Stimulated activated CD4-positive, alpha-beta T cell treated with anti-CD3 and anti-CD28 coated beads, TNF-alpha, amount 100 ng/mL, for 1 hour (primary cell): ENCODE measurements around the gene UPP2.

Source experiments
- DNase-seq, 3 donors: peaks; one replicate each; pipeline ENCODE4 v3.0.0-alpha.2; 2020; ENCODE audit warnings: low read depth in 3 of 3, low spot score in 1 of 3

UPP2 gene

DNA sequence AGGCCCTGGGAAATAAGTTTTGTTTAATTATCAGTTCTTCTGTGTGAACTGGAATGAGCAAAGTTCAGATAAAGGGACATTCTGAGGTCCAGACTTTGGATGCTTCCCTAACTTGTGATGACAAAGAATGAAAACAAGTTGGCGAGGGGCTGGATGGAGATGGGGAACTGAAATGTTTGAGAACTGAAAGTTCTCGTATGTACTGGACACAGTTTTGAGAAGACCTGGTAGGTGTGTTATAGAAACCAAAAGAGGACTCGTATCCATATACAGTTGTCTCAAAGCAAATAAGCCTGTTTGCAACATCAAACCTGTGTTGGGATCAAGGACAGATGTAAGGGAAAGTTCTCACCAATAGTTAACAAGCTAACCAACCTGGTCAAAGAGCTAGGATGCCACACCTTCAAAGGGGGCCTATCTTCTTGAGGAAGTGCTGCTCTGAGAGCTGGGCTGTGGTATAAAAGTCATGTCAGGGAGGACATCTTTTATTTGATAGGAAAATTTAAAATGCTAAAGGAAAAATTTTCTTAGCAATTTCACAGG, at the start of gene UPP2:
TSS of gene UPP2 (plus strand) at position 493 of the 543 bp plus-strand sequence. CDS start 188 bp downstream, outside the sequence.
- DNase-seq: no peak

DNA sequence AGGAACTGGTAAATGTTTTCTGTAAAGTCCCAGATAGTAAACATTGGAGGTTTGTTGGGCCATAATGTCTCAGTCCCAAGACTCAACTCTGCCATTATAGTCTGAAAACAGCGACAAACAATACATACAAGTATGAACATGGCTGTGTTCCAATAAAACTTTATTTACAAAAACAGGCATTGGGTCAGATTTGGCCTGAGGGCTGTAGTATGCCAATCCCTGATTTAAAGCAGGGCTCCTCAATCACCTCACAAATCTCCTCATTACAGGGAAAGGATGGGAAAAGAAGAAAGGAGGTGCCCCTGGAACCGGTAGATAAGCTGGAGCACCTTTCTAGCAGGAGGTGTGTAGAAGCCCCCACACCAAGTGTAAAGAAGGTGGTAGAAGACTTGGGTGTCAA, 48.9 kb upstream of the UPP2 start:
- DNase-seq: no peak

DNA sequence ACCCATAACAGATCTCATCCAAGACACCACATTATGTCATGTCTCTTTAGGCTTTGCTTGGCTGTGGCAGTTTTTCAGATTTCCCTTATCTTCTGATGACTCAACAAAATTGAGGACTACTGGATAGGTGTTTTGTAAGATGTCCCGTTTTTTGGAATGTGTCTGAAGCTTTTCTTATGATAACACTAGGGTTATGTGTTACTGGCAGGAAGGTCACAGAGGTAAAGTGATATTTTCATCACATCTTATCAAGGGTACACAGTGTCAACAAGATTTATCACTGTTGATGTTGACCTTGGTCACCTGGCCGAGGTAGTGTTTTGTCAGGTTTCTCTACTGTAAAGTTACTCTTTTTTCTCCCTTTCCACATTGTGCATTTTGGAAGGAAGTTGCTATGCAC, 44.8 kb upstream of the UPP2 start:
- no peak for DNase-seq

DNA sequence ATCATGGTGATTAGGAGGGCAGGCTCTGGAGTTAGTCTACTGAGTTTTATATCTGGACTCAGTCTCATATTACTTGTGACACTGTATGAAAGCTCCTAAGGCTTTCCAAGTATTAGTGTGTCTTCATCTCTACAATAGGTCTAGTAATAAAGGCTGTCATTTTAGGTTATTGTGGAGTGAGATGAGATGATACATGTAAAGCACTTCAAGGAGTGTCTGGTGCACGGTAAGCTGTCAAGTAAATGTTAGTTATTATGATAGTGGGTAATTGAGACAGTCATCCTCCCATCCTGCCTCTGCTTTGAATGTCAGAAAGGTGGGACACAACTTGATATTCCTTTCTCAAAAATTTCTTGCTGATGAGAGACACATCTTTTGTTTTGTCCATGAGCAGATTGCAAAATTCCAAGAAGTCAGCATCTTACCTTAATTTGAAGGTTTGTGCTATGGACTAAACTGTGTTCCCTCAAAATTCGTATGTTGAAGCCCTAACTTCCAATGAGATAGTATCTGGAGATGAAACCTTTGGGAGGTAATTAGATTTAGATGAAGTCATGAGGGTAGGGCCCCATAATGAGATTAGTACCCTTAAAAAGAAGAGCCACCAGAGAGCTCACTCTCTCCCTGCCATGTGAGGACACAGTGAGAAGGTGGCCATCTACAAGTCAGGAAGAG, 41.4 kb upstream of the UPP2 start:
- no peak for DNase-seq

DNA sequence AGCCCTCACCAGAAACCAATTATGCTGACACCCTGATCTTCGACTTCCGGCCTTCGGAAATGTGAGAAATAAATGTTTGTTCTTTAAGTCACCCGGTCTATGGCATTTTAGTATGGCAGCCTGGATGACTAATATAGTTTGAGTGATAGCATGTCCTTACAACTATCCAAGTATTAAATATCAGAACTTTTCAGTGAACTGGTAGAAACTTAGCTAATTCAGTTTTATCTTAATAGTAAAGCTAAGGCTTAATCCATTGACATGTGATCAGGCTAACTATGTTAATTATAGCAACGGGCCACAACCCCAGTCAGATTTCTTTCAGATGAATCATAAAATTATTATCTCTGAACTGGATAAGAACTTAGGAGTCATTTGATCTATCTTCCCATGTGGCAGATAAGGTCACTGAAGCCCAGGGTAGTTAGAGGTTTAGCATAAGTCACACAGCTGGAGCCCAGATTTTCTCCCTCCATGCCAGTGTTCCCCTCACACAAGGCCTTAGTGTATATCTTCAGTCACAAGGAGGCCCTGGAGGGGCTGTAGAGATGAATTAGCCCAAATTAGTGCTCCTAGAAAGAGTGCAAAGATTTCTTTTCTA, 40.7 kb upstream of the UPP2 start:
- DNase-seq: no peak

DNA sequence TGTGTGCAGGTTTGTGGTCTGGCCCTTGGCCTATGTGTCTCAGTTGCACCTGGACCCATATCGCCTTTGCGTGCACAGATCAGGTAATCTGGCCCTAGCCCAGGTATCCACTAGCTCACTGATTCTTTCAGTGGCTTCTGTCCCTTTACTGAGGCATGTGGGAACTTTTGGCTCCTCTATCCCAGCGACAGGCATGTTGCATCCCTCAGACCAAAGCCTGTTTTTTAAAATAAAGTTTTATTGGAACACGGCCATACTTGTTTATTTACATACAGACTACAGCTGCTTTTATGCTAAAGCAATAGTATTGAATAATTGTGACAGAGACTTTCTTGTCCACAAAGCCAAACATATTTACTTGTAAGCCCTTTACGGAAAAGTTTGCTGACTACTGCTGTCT, 39.9 kb upstream of the UPP2 start:
- DNase-seq: no peak

DNA sequence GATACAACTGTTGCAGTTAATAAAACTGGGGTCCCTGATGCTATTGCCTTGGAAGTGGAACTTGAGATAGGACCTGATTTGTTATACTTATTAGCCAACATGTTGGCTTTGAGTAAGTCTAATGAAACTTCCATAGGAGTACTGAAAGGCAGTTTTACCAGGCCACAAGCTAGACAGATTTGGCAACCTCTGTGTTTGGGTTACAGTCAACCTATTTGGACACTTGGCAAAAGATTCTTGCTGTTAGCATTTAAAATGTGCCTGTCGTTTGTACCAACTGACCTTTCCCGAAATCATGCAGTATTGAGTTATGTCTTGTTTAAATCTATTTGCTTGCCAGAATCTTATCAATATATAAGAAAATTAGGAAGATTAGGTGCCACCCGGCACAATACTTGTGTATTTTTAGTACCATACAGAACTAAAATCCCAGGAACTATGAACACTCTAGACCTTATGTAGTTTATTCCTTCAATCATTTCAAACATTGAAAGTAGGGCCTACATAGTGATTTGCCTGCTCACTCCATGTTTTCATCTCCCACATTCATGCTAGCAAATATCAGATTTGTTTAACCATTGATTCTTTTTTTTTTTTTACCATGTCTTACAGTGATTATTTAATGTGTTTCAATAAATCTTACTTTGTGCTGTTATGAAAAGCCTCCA, 35.5 kb upstream of the UPP2 start:
- no peak for DNase-seq

DNA sequence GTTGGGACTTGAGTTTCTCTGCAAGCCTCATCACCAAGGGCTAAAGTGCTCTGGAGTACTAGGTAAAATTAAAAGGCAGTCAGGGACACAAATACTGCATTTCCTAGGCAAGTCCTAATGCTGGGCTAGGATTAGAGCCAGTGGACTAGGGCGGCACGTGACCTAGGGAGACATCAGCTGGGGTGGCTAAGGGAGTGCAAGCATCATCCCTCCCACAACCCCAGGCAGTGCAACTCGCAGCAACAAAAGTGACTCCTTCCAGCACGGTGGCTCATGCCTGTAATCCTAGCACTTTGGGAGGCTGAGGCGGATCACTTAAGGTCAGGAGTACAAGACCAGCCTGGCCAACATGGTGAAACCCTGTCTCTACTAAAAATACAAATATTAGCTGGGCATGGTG, 30.7 kb upstream of the UPP2 start:
- no peak for DNase-seq

DNA sequence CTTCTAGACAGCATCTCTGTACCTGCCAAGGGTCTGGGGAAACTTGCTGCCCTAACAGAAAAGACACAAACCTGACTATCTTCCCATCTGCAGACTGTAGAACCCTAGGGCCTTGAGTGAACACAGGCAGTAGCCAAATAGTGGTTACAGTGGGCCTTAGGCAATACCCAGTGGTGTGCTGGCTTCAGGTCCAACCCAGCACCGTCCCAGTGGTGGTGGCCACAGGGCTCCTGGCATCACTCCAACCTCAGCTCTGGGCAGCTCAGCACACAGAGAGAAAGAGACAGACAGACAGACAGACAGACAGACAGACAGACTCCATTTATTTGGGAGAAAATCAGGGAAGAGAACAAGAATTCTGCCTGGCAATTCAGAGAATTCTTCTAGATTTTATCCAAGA, 29.3 kb upstream of the UPP2 start:
- DNase-seq: no peak

DNA sequence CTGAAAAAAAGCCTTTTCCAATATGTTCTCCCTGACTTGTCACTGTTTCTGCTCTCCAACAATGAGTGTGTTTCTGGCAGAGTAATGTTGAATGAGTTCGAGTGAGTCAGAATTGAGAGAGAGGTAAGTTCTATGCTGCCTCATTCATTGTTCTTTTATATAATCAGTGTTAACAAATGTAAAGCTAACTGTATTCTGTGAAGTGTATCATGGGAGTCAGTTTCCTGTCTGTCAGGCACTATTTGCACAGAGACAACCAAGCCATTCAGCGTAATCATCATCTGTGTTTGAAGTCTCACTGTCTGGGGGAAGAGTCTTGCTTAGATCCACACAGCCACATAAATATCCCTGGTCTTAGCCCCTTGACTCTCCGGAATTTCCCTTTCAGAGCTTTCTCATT, 22.0 kb upstream of the UPP2 start:
- DNase-seq: no peak

DNA sequence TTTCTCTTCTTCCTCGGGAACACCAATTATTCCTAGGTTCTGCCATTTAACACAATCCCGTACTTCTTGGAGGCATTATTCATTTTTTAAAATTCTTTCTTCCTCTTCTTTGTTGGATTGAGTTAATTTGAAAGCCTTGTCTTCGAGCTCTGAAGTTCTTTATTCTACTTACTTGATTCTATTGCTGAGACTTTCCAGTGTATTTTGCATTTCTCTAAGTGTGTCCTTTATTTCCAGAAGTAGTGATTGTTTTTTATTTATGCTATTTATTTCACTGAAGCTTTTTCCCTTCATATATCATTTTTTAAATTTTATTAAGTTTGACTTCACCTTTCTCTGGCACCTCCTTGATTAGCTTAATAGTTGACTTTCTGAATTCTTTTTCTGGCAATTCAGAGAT, 13.6 kb upstream of the UPP2 start:
- no peak for DNase-seq

DNA sequence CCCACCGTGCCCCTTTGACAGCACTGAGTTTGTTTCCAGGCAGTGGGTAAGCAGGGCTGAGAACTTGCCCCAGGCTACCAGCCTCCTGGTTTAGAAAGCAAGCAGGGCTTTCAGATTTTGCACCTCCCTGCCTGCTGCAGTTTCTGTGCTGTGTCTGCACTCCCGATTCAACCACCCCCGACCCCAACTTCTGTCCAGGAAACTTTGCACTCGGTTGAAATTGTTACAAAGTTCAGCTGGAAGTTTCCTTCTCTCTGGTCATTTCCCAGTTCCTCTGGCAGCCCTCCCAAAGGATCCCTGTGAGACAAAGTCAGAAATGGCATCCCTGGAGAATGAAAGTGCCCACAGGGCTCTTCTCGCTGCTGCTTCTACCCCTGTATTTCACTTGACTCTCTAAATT, 12.4 kb upstream of the UPP2 start:
- DNase-seq: no peak

DNA sequence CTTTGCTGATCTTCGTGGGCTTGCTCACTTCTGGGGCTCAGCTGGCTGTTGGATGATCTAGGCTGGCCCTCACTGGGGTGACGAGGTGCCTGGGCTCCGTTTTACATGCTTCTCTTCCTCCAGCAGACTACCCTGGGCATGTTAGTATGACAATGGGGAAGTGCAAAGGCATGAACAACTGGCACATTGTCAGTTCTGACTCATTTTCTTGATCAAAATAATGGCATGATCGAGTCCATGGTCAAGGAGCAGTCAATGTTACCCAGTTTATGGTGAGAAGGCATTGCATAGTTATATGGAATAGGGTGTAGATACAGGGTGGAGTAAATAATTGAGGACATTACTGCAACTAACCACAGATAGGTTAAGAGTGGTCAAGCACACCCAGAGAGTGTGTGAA, 10.0 kb upstream of the UPP2 start:
- DNase-seq: no peak

DNA sequence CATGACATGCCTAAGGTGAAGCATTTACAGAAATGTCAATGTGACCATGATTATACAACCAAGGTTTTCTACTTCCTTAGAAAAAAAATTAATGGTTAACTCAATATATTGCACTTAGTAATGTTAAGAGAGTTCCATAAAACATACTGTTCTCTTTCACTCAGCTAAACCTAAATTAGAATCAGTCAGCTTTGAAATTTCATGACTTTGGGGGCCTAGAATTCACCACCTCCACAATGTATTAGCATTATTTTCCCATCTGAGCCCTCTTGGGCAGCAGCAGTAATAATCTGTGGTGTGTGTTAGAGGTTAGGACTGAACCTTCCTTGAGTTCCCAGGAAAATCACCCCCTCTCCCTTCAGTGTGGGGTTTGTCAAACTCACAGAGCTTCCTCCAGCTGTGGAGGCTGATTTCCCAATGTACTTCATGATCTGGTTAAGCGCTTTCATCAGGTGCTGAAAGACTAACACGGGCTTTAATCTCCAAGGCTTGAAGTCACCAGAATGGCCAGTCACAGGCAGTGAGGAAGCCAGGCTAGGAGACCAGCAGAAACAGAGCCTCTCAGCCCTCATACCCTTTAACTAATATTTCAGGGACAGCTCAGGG, 7.1 kb upstream of the UPP2 start:
- DNase-seq: no peak

DNA sequence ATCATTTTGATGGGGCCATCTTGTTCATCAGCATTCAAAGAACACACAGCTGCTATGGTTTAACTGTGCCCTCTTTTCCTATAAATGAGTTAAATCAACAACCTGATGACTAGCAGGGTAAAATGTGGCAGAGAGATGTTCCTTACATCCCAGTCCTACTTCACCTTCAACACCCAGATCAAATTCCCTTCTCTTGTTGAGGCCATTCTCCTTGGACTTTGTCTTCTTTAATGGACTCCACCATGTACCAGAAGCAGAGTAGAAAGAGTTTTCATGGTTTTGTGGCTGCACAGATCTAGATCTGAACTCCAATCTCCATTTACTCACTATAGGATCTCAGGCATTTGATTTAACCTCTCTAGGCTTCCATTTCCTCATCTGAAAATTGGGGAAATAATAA, 6.4 kb upstream of the UPP2 start:
- no peak for DNase-seq

DNA sequence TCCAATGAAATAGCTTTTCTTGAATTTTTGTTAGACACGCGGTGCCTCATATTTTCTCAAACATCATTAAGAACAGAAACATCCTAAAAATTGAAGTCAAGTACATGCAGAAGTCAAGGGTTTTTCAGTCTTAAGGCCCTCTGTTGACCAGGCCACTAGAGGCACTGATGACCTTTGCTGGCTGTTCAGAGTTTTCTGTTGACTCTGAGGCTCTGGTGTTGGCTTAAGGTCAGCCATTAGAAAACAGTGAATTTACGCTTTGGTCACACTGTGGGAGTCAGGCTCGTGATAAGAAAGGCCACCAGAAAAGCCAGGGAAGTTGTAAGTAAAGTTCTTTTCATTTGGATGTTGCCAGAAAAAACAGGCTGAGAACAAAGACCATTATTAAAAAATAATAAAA, 5.8 kb upstream of the UPP2 start:
- no peak for DNase-seq

DNA sequence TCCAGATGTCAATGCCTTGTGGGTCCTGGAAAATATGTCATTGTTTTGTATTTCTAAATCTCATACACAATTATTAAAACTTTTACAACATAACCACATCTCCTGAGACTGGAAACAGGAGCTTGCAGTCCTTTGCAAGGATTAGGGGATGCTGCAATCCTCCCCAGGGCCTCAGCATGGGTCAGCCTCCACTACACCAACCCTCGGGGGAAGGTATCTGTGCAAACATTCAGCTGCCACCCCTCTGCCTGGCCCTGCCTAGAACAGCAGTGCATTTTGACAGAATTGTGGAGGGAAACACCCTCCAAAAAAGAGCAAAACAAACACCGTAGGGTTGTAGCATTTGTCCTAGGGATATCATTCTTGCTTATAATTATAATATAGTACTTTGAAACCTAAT, 4.2 kb upstream of the UPP2 start:
- no peak for DNase-seq

DNA sequence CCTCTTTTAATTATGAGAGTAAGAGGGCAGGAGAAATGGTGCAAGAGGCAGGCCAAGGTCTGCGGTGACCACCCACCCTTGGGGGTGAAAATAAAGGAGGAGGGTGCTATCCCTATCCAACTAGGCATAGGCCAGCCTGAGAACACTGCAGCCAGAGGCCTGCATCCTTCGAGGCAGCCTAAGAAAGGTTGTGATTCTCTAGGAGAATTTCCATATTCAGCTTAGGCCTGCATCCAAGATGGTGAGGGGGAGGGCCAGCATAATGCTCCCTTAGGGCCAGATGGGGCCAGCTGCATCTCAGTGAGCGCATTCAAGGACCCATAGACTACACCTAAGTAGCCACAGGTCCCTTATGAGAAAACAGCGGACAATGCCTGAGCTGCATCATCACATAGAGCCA, 3.5 kb upstream of the UPP2 start:
- no peak for DNase-seq

DNA sequence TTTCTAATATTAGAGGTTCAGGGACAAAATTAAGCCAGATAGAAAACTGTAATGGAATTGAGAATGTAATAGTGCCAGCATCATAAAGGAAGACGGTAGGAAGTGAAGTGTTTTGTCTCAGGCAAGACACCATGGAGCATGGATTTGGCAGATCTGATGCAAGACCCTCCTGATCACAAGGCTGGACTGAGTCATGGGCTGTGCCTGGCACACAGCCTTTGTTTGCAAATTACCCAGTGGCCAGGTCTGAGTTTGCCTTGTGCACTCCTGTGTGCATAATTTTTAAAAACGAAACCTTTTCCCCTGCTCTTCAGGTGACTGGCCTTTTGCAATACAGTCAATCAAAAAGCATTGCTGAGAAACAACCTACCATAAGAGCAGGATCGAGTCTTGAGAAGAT, 2.0 kb upstream of the UPP2 start:
- DNase-seq: no peak

DNA sequence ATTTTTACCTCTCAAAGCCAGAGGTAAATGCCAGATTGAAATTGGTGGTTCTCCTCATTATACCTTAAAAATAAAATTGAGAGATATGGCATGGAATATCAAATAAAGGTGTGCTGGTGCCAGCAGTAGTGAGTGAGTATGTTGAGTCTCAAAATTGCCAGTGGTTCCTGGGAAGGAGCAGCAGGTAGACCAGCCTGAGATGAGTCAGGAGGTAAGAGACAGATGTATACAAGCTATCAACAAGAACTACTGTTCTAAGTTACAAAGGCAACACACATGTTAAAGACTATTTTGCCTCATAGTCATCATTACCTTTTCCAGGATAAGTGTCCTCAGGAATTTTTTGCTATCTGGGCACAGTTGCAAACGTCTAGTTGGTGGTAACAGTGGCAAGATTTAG, 1.3 kb upstream of the UPP2 start:
- no peak for DNase-seq

DNA sequence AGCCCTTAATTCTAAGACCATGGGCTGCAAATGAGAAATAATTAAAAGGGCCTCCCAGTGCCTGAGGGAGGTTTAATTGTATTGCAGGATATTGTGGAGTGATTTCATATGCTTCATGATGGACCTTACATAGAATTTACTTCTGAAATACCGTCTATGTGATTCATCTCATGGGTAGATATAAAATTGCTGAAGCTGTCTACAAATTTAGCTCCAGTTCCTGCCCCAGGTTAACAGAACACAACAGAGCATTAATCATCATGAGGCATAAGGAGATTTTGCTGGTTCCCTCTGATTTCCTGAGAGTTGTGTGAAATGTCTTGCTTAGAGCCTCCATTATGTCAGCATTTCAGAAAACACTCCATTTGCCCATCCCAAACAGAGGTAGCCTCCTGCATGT, 770 bp downstream of the UPP2 start:
- DNase-seq: no peak

DNA sequence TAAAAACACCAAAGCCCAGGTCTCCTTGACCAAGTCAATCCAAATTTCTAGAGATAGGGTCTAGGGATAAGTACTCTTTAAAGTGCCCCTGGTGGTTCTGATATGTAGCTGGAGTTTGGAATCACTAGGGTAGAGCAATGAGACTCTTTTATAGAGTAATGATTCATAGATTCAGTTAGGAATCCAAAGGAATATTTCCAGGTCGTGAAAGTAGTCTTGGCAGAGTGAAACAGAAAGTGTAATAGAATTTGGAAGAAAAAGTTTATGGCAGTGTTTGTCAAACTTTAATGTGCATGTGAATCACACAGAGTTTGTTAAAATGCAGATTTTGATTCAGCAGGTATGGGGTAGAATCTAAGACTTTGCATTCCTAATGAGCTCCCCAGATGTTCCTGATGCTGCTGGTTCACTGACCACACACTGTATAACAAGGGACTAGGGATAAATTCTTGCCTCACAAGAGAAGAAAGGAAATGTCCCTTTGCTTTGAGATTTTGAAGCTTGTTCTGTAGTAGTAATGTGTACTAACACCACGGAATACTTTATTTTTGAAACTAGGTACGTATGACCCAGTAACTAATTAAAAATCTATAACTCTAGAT, 1.8 kb downstream of the UPP2 start:
- DNase-seq: no peak
